ENCODE measurements around the gene PMF1. TPM values are rescaled to one million over a fixed set of nuclear protein-coding genes. Genes with fewer than 3 reads are reported as not detected.
A peak's percentile ranks its signal among the peaks of the same experiment; 100 is the strongest.

The PMF1 gene
- total RNA-seq, 4 donors from 2014 or later = 34.0 to 74.8 (median 49.5) TPM

DNA sequence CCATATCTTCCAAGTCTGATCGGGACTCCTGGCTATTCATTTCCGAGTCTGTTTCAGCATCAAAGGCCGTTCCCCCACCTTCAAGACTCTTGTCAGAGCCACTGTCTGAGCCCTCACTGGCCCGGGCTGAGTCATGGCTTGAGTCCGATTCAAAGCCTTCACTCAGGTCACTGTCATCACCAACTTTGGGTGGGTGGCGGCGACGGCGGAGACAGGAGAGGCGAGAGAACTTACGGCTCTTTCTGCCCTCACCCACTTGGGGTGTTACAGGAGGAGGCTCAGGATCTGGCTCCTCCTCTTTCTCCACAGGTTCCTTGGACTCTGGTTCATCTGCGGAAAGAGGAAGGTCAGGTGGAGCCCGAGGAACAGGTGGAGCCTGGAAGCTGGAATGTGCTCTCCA is 53.2 kb downstream of the PMF1 start:
- DNase-seq (ENCODE audit: low spot score) (no peak), ATAC-seq (ENCODE audit: low FRiP score) (no peak)
- TF ChIP-seq, protein P1, sequence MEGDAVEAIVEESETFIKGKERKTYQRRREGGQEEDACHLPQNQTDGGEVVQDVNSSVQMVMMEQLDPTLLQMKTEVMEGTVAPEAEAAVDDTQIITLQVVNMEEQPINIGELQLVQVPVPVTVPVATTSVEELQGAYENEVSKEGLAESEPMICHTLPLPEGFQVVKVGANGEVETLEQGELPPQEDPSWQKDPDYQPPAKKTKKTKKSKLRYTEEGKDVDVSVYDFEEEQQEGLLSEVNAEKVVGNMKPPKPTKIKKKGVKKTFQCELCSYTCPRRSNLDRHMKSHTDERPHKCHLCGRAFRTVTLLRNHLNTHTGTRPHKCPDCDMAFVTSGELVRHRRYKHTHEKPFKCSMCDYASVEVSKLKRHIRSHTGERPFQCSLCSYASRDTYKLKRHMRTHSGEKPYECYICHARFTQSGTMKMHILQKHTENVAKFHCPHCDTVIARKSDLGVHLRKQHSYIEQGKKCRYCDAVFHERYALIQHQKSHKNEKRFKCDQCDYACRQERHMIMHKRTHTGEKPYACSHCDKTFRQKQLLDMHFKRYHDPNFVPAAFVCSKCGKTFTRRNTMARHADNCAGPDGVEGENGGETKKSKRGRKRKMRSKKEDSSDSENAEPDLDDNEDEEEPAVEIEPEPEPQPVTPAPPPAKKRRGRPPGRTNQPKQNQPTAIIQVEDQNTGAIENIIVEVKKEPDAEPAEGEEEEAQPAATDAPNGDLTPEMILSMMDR (IDR thresholded peaks at IDR 0.05) = no peak

DNA sequence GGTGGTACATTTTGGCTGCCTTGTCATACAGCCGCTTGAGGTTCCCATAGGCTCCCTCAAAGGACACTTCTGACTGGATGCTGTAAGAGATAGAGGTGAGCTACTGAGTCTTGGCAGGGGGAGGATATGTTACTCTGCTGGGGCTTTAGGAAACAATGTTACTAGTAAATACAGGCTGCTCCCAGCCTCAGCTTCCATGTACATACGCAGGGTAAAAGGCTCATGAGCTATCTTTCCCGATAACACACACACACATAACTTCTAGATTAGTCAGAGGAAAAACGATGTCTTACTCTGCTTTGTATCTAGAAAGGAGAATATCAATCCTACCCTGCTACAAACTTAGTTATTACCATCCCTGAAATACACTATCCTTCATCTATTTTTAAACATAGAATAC is 55.5 kb downstream of the PMF1 start:
- TF ChIP-seq, protein P1 (IDR thresholded peaks at IDR 0.05) = no peak
- ATAC-seq (ENCODE audit: low FRiP score) (no peak), DNase-seq (ENCODE audit: low spot score) (no peak)

- no peak for DNase-seq (ENCODE audit: low spot score)
- TF ChIP-seq, protein P1 (IDR thresholded peaks at IDR 0.05) = no peak
- ATAC-seq (ENCODE audit: low FRiP score) = no peak
These were observed 57.5 kb downstream of the PMF1 start for GRCh38 chr1:156270314-156270713.

- ATAC-seq (ENCODE audit: low FRiP score) = no peak
- no peak for DNase-seq (ENCODE audit: low spot score)
- TF ChIP-seq, protein P1 (IDR thresholded peaks at IDR 0.05) = no peak
These were observed 63.7 kb downstream of the PMF1 start for GRCh38 chr1:156276532-156276931.

DNA sequence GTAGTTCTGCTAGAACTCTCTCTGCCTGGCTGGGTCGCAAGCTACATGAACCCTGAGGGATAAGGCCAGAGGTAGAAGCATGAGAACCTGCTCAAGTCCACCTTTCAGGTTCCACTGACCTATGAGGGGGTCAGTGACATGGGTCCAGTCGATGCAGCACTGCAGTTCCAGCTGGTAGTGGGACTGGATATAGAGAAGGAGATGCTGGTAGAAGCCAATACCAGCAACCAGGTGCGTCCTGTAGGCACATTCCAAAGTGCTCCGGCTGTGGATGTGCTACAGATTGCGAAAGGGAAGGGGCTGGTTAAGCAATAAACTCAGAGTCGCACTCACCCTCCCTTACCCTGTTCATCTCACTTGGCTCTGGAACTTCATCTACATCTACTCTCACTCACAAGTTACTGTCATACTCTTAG is 64.2 kb downstream of the PMF1 start:
- TF ChIP-seq, protein P1 (IDR thresholded peaks at IDR 0.05) = no peak
- DNase-seq (ENCODE audit: low spot score) (no peak), ATAC-seq (ENCODE audit: low FRiP score) (peak; percentile 62)

DNA sequence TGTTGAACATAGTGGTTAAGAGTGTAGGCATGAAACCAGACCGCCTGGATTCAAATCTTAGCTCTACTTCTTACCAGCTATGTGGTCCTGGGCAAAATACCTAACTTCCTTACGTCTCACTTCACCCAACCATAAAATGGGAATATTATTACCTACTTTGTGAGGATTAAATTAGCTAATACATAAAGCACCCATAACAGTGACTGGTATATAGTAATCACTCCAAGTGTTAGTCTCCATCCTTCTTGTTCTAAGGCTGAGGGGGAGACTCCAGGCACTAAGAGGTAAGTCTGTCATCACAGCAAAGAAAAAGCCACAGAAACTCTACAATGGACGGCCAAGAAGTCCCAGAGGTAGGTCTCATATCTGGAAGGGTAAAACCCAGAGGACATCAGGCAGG is 67.0 kb downstream of the PMF1 start:
- TF ChIP-seq, protein P1 (IDR thresholded peaks at IDR 0.05) = no peak
- DNase-seq (ENCODE audit: low spot score) (no peak), ATAC-seq (ENCODE audit: low FRiP score) (no peak)

DNA sequence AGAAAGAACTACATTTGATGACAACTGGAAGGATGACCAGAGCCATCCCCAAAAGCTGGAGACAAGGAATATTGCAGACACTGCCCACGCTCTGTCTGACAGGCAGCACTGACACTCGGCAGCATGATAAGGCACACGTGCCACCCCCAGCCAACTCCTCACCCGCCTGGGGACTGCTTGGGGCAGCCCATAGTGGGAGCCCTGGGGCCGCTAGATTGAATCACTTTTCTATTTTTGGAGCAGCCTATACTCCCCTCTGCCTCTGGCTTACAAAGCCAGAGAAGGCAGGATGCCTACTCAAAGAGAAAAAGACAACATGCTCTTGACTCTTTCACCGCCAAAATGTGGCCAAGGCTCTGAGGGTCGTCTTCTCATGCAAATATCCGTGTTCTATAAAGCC is 68.5 kb downstream of the PMF1 start:
- TF ChIP-seq, protein P1 (IDR thresholded peaks at IDR 0.05) = no peak
- no peak for DNase-seq (ENCODE audit: low spot score)
- ATAC-seq (ENCODE audit: low FRiP score) = no peak

All from omental fat pad (tissue), 4 donors.